GM23338 (cell line): ENCODE results near the gene MCM3AP. TPM values are rescaled to one million over a fixed set of nuclear protein-coding genes. Genes with fewer than 3 reads are reported as not detected.
A peak's percentile ranks its signal among the peaks of the same experiment; 100 is the strongest.

Experiments
- ATAC-seq: fragments of 200-7000 bp; cut with Tn5 transposase; 3 replicates; pipeline ENCODE4 v1.9.1; 2020
- DNase-seq: peaks from one replicate; pipeline ENCODE4 v3.0.0-alpha.2; 2015; ENCODE audit warnings: low spot score
- H2AFZ ChIP-seq: fragments of 200-600 bp; sonication (generic); 2 replicates; pipeline ENCODE4 v1.8.0; 2016; ENCODE audit warnings: antibody characterized with exemption, mild to moderate bottlenecking, moderate library complexity
- H3F3A ChIP-seq: fragments of 200-600 bp; sonication (generic); replicated peaks from 2 replicates; pipeline ENCODE4 v1.8.0; 2017; ENCODE audit warnings: antibody characterized with exemption, mixed run types, low read depth
- H3K27ac ChIP-seq: fragments of 200-600 bp; sonication (generic); 2 replicates; pipeline ENCODE4 v1.6.1; 2016; ENCODE audit warnings: low read depth
- H3K27me3 ChIP-seq: fragments of 200-600 bp; sonication (generic); 2 replicates; pipeline ENCODE4 v1.8.0; 2016; ENCODE audit warnings: mild to moderate bottlenecking, mixed run types, moderate library complexity; ENCODE audit not compliant: insufficient read depth
- H3K36me3 ChIP-seq: fragments of 200-600 bp; sonication (generic); 2 replicates; pipeline ENCODE4 v1.8.0; 2016; ENCODE audit warnings: mild to moderate bottlenecking; ENCODE audit not compliant: insufficient read depth
- H3K4me1 ChIP-seq: fragments of 200-600 bp; sonication (generic); 2 replicates; pipeline ENCODE4 v1.8.0; 2016; ENCODE audit warnings: mild to moderate bottlenecking, moderate library complexity; ENCODE audit not compliant: insufficient read depth
- H3K4me2 ChIP-seq: fragments of 200-600 bp; sonication (generic); 2 replicates; pipeline ENCODE4 v1.7.1; 2017; ENCODE audit warnings: mixed run types
- H3K4me3 ChIP-seq: fragments of 200-600 bp; sonication (generic); 2 replicates; pipeline ENCODE4 v1.6.1; 2016; ENCODE audit warnings: mixed run types
- H3K79me2 ChIP-seq: fragments of 200-600 bp; sonication (generic); replicated peaks from 2 replicates; pipeline ENCODE4 v1.8.0; 2017; ENCODE audit warnings: mild to moderate bottlenecking; ENCODE audit not compliant: insufficient read depth
- H3K9me2 ChIP-seq: fragments of 200-600 bp; sonication (generic); 2 replicates; pipeline ENCODE4 v1.8.0; 2017; ENCODE audit not compliant: insufficient read depth
- H4K20me1 ChIP-seq: fragments of 200-600 bp; sonication (generic); replicated peaks from 2 replicates; pipeline ENCODE4 v1.8.0; 2017; ENCODE audit warnings: mild to moderate bottlenecking; ENCODE audit not compliant: insufficient read depth
- H3K27ac Mint-ChIP-seq: 2 replicates; pipeline ENCODE4 v1.8.0; 2020; ENCODE audit warnings: inconsistent platforms, mild to moderate bottlenecking, moderate library complexity, mixed read lengths
- H3K27me3 Mint-ChIP-seq: 3 replicates; pipeline ENCODE4 v1.8.0; 2022; ENCODE audit warnings: low read depth, mild to moderate bottlenecking, moderate library complexity, mixed read lengths, inconsistent platforms; ENCODE audit not compliant: insufficient read depth, poor library complexity
- H3K36me3 Mint-ChIP-seq: 3 replicates; pipeline ENCODE4 v1.8.0; 2021; ENCODE audit warnings: low read depth, mild to moderate bottlenecking, inconsistent platforms, moderate library complexity, mixed read lengths
- H3K4me1 Mint-ChIP-seq: 3 replicates; pipeline ENCODE4 v1.8.0; 2020; ENCODE audit warnings: mild to moderate bottlenecking, inconsistent platforms, mixed read lengths
- H3K4me3 Mint-ChIP-seq: 3 replicates; pipeline ENCODE4 v1.8.0; 2021; ENCODE audit warnings: moderate library complexity, mild to moderate bottlenecking, inconsistent platforms, mixed read lengths
- H3K9me3 Mint-ChIP-seq: 3 replicates; pipeline ENCODE4 v1.8.0; 2020; ENCODE audit warnings: moderate library complexity, mild to moderate bottlenecking, inconsistent platforms, mixed read lengths
- CTCF ChIP-seq, 2 experiments: fragments of 200-600 bp in 1 of 2; sonication (generic) in 1 of 2; conservative IDR thresholded peaks; 2 replicates each; pipeline versions ENCODE4 v1.5.1 to v1.6.1; 2016 to 2017; ENCODE audit warnings: antibody characterized with exemption in 2 of 2, low read depth in 2 of 2, mild to moderate bottlenecking in 2 of 2, moderate library complexity in 1 of 2
- EZH2 ChIP-seq: fragments of 200-600 bp; sonication (generic); IDR thresholded peaks from one replicate; pipeline ENCODE4 v1.8.0; 2017; ENCODE audit warnings: antibody characterized with exemption, mild to moderate bottlenecking, low read depth; ENCODE audit not compliant: unreplicated experiment
- EZH2phosphoT487 ChIP-seq: fragments of 200-600 bp; sonication (generic); IDR thresholded peaks from one replicate; pipeline ENCODE4 v1.8.1; 2018; ENCODE audit warnings: antibody characterized with exemption; ENCODE audit not compliant: unreplicated experiment
- POLR2AphosphoS5 ChIP-seq: IDR thresholded peaks from 2 replicates; pipeline ENCODE4 v1.6.1; 2016; ENCODE audit warnings: antibody characterized with exemption, low read depth
- ZNF462 ChIP-seq: fragments of 250-450 bp; sonication (Bioruptor Pico); IDR thresholded peaks from 2 replicates; pipeline ENCODE4 v1.5.0; 2020; ENCODE audit warnings: mild to moderate bottlenecking, moderate library complexity
- polyA plus RNA-seq: library from polyadenylated mRNA; unstranded; fragments of >200 nt; fragmentation: Nextera tagmentation; extraction: Ambion mirVana; gene quantifications from 2 replicates; pipeline ENCODE4 v1.2.1, GENCODE V29; 2016
- total RNA-seq: library from RNA; depleted of rRNA; stranded (reverse); fragments of >200 nt; shearing (Covaris generic); gene quantifications from 2 replicates; pipeline ENCODE4 v1.2.3, GENCODE V29; 2014

The MCM3AP gene
- total and polyA plus RNA-seq, 2 experiments from 2014 or later: 39.2 to 123 TPM

- no peaks in the 10 kb centered on the region for H3K27me3 ChIP-seq
- H3K27ac ChIP-seq: no peak overlapping the region
- no peaks in the 10 kb centered on the region for H3K4me1 Mint-ChIP-seq
- H3K36me3 ChIP-seq: peaks cover 25% of the 10 kb centered on the region
- H3K4me1 ChIP-seq: no peaks in the 10 kb centered on the region
- H3K36me3 Mint-ChIP-seq: peaks cover 69% of the 10 kb centered on the region
- H3F3A ChIP-seq: 0 out of 2 replicates have a peak, but pooled peaks cover 6% of the 10 kb centered on the region
- no peak for TF ChIP-seq POLR2AphosphoS5
- TF ChIP-seq CTCF (conservative IDR thresholded peaks at IDR 0.05; ENCODE audit: low read depth in 2 of 2): 0 out of 4 replicates have a peak, but pooled peaks of 1 of the 2 experiments have one; percentile 8
- no peak for TF ChIP-seq EZH2
- no peak for TF ChIP-seq EZH2phosphoT487
- TF ChIP-seq ZNF462 (CRISPR knock-in tag): no peak
- H2AFZ ChIP-seq: no peak overlapping the region
- peaks cover 9% of the 10 kb centered on the region; the same call in 1 of the 2 replicates for H4K20me1 ChIP-seq
- H3K27ac Mint-ChIP-seq: no peak overlapping the region
- ATAC-seq (no peak), DNase-seq (no peak)
- H3K9me3 Mint-ChIP-seq: no peaks in the 10 kb centered on the region
- no peak overlapping the region for H3K4me2 ChIP-seq
- peaks cover 6% of the 10 kb centered on the region for H3K27me3 Mint-ChIP-seq
- no peak overlapping the region for H3K4me3 Mint-ChIP-seq
- no peaks in the 10 kb centered on the region for H3K79me2 ChIP-seq
- H3K9me2 ChIP-seq: no peaks in the 10 kb centered on the region
- no peak overlapping the region for H3K4me3 ChIP-seq
These were observed 18.5 kb downstream of the MCM3AP start for GRCh38 chr21:46266946-46267345.
